GDM1 (cell line): ENCODE data around the gene DIS3L2.
A peak's percentile ranks its signal among the peaks of the same experiment; 100 is the strongest.

Experiments used
- DNase-seq: peaks from one replicate; lab custom pipeline; 2025; lab: John Stamatoyannopoulos, UW

The DIS3L2 gene

DNA sequence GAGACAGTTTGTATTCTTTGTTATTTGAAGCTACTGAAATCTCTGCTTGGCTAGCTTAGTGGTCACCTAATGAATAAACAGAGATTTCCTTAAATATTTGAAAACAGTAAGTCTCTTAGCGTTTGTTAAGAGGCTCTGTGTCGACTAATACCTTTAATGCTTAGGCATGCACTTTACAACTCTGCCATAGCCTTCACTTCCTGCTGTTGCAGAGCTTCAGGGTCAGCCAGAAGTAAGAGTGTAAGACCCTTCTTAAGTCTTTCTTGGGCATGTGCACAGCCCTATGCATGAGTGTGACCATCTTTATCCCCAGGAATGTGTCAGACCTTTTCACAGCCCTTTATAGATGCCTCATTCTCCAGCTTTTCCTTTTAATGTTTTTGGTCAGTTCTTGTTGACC lies 221.8 kb downstream of the DIS3L2 start:
- no peak for DNase-seq

DNA sequence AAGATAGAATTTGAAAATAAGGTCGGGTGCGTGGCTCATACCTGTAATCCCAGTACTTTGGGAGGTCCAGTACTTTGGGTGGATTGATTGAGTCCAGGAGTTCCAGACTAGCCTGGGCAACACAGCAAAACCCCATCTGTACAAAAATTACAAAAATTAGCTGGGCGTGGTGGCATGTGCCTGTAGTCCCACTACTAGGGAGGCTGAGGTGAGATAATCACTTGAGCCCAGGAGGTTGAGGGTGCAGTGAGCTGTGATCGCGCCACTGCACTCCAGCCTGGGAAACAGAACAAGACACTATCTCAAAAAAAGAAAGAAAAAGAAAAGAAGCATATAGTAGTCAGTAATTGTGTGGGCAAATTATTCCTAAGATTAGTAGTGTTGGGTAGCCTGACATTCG lies 222.8 kb downstream of the DIS3L2 start:
- DNase-seq, result no peak

DNA sequence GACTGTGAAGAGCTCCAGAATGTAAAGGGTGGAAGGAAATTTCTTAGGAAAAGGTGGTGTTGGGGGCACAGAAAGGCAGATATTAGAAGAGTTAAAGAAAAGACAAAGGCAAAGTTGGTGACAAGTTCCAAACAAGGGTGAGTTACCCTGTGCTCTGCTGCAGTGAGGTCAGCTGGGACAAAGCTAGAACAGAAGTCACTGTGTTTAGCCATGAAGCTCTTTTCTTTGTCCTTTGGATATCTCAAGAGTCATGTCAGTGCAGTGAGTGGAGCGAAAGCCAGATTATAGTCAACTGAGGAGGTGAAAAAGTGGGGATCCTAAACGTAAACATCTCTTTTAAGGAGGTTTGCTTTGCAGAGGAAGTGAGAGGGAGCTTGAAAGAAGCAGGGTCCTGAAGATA lies 229.3 kb downstream of the DIS3L2 start:
- no peak for DNase-seq

DNA sequence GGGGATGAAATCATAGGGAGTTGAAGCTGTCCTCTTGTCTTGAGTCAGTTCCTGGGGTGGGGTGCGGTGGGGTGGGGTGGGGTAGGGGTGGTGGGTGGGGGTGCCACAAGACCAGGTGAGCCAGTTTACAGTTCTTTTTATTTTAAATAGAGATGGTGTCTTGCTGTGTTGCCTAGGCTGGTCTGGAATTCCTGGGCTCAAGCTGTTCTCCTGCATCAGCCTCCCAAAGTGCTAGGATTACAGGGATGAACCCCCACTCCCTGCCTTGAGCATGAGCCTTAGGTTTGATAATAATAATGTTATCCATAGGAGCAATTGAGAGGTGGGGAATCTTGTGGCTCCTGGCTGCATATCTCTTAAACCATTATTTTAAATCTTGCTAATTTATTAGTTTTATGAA lies 234.0 kb downstream of the DIS3L2 start:
- no peak for DNase-seq

DNA sequence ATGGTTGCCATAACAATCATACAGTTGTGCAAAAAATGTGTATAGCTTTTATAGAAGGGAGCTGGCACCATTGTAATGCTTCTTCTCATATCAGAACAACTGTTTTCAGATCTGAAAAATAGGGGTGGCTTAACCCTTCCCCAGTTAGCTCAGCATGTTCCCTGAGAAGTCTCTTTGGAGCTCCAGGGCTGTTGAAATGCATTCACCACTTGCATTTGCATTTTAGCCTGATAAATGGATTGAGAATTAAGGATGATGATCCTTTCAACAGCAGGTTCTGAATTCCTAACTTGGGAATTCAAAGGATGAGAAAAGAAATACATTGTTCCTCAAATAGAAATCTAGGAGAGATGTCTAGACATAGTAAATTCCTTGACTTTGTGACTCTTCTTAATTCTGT lies 235.3 kb downstream of the DIS3L2 start:
- DNase-seq, result no peak

DNA sequence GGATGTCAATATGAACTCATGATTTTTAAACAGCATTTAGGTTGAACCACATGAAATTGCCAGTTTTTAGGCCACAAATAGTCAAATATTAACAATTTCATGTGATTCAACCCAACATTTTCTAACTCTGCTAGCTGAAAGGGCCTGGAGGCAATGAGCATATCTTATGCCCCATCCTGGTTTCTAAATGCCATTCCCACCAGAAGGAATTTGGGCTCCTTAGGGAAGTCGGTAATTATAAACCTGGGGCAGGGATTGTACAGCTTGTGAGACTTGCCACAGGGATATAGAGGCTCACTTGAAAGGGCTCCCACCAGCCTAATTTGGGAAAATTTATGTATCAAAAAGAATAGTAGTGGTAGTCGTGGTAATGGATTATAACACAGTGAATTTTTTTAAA lies 238.7 kb downstream of the DIS3L2 start:
- no peak for DNase-seq

DNA sequence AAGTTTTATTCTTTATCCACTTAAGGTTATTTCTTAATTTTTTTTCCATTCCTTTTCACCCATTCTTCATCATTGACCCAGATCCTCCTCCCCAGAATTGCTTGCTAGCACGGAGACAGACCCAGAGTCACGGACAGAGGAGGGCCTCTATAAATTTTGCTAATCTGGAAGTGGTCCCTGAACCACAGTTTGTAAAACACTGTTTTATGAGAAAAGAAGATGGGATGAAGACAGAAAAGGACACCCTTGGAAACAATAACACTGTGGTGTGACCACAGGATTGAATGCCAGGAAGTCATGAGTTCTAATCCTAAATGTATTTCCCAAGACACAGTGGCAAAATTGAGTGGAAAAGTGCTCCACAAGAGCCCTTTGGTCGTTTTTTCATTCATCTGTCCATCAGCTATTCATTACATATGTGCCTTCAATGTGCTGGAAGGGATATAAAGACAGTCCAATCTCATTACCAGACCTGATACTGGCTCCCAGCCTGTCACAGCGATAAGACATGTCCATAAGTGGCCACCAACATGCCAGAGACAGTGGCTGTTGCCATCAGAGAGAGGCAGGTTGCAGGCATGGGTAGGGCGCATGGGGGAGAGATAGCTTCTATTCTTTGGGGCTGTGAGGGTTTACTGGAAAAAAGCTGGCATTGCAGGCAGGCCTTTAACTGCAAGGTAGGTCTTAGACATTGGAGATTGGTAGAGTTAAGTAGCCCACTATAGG lies 241.8 kb downstream of the DIS3L2 start:
- no peak for DNase-seq

DNA sequence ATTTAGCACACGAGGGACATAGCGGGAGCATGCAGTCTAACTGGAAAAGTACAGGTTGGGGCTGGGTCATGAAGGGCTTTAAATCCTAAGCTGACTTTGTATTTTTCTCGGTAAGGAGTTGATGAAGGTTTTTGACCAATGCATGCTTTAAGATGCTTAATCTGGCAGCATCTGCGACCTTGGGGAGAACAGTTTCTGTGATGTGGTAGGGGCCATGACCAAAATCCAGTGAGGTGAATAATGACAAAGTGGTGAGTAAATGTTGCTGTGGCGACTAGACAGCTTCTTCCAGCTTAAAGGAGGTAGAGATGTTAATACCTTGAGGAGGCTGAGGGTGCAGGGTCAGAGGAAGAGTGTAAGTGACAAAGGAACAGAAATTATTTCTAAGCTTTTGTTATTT lies 242.4 kb downstream of the DIS3L2 start:
- no peak for DNase-seq

DNA sequence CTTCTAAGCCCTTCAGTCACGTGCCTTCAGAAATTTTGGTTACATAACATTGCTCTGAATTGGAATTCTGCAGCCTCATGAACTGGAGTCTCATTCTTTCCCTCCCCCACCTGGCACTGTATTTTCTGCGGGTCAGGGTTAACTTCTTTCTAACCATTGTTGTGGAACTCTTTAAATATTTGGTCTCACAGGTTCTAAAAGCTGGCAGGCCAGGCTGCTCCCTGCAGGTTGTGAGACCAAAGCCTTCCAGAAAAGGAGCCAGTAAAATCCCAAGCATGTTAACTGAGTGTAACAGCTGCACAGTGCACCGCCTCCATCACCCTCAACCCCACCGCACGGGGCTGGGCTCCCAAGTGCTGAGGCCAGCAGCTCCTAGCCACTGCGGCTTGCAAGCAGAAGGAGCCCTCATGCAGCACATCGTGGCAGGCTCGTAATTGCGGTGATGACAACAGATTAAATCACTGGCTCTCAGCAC lies 243.0 kb downstream of the DIS3L2 start:
- DNase-seq, result no peak

DNA sequence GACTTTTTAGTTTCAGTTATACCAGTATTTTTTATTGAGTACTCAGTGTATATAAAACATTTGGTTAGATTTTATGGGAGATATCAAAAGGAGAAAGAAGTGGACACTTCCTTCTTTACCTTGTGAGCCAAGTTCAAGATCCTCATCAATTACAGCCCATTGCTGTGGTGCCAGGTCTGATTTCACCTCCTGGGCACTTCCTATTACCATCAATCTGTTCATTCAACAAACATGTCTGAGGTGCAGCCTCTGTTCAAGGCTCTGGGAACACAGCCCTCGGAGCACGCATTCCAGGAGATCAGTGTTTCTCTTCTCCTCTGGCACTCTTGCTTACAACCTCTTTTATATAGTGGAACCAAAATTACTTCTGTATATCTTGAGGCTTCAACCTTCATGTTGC lies 245.7 kb downstream of the DIS3L2 start:
- no peak for DNase-seq

DNA sequence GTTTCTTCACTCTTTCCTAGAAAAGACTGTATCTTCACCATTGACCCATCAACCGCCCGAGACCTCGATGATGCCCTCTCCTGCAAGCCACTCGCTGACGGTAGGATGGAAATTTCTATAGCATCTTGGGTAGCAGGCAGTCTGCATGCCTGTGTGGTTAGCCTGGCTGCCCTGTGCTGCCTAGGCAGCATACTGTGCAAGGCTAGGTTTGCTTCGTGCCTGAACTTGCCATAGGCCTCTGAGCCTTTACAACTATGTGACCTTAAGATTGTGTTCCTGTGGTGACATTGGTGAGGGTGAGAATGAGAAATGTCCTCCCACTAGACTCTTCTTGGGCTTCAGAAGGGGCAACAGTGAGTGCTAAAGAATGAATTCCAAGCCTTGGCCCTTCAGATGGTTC lies 248.8 kb downstream of the DIS3L2 start:
- DNase-seq, result no peak

DNA sequence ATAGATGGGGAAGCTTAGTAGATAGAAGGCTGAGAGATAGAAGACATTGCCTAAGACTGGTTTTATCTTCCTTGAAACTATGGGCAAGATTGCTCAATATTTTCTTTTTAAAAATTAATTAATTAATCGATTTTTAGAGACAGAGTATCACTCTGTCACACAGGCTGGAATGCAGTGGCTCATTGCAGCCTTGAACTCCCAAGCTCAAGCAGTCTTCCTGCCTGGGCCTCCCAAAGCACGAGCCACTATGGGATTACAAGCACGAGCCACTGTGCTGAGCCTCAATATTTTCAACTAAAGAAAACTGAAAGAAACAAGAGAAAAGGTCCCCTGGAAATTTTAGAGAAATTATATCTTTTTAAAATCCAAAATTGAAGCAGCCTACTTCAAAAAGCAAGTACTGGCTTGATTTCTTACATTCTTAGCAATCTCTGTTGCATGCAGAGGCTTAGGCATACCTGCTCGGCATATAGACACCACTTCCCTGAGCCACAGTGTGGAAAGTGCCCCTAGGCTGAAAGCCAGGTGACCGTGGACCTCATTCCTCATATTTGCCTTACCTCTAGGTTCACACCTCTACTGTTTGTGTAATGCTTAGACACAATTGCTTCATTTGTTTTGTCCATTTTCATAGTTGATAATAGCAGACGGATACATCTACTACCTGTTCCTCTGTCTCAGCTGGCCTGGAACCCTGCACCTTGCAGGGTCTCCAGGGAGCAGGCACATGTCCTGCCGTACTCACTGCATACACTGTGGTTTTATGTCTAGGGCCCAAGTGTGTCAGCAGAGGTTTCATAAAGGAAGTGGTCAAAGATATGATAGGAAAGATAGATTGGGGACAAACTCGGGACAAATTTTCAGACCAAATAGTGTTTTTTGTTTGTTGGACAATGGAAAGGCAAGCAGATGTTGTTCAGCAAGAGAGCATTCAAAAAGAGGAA lies 250.5 kb downstream of the DIS3L2 start:
- DNase-seq, result no peak

DNA sequence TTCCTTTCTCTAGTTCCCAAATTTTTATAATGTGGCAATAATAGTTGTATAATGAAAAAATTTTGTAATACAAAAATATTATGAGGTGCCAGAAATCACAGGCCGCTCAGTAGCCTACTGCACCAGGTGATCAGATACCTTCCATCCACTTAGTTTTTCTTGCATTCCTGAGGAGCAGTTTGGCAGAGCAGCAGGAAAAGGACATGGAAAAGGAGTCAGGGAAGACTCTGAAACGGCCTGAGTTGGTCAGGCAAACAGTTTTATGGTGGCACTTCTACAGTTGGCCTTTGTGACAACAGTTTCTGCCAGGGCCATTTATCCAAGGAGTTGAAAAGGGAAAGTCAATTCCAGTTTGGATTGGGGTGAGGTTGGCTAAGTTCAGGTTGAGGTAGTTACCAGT lies 251.7 kb downstream of the DIS3L2 start:
- no peak for DNase-seq

DNA sequence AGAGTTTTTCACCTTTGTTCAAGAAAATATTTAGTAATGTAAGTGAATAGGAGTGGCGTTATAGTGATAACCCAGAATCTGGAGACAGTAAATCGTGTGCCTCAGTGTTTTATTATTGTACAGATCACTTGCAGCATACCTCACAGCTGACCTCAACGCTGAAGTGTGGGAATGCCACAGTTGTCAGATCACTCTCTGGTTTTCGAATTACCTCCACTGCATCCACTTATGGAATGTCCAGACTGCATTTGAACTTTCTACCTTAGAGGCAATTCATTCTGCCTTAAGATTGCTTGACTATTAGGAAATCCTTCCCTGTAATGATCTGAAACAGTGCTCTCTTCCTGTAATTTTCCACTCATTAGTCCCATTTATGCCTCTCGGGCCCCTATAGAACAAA lies 252.5 kb downstream of the DIS3L2 start:
- DNase-seq, result no peak

DNA sequence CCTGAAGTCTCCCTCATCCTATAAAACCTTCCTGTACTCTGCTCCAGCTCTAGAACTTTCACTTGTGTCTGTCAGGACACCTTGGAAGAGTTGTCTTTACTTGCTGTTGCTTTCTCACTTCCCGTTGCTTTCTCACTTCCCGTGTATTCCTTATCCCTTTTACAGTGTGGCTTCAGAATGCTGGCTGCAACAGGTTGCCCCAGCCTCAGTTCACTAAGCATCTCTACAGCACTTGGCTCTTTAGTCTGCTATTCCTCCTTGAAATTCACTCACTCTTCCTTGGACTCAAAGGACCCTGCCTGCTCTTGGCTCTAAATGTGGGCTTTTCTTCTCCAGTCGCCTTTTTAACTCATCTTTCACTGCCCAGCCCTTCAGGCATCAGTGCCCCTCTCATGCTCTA lies 254.5 kb downstream of the DIS3L2 start:
- DNase-seq, result no peak

DNA sequence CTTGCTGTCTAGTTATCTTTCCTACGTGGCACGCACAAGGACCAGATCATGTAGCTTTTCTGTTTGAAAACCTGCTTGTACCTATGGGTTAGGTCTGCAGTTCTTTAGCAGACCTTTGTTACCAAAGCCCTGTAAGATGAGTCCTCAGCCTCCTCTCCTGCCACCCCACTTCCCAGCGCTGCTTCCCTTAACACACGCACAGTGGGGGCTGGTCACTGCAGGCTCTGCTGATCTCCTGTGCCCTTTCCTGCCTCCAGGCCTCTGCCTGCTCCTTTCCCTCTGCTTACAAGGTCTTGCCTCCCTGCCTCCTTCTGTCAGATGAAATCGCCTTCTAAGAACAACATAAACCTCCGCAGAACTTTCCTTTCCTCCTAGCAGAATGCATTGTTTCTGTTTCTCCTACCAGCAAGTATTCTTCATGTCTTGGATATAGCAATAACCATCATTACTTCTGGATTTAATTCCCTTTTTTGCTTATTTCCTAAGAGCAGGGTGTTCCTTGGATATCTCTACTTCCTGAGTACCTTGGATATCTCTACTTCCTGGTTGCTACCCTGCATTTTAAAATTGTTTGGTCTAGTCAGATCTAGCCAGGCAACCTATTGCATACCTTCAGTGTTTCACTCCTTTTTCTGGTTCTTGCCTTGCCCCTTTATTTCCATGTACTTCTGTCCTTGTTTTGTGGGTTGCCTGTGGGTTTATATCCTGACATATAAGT lies 257.4 kb downstream of the DIS3L2 start:
- DNase-seq, result no peak

DNA sequence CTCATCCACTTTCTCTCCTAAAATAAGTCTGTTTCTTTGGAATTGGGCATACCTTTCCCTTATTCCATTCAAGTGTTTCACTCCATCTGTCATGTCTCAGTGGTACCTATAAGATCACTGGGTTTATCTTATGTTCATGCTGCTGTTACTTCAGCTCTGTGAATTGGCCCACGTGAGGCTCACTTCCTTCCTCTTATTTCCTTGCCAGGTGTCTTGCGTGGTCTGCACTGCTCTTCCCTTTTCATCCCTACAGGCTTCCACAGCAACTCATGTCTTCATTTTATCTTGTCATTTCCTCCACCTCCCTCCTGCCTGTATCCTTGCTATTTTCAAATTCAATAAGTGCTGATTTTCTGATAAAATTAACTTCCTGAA lies 258.0 kb downstream of the DIS3L2 start:
- peak; percentile 27 for DNase-seq

DNA sequence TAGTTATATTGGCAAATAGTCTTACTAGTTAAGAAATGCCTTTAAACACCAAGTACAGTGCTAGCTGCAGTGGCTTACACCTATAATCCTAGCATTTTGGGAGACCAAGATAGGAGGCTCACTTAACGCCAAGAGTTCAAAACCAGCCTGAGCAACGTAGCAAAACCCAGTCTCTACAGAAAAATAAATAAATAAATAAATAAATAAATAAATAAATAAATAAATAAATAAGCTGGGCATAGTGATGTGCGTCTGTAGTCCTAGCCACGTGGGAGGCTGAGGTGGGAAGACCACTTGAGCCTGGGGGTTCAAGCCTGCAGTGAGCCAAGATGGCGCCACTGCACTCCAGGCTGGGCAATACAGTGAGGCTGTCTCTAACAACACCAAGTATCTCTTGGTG lies 258.4 kb downstream of the DIS3L2 start:
- no peak for DNase-seq

DNA sequence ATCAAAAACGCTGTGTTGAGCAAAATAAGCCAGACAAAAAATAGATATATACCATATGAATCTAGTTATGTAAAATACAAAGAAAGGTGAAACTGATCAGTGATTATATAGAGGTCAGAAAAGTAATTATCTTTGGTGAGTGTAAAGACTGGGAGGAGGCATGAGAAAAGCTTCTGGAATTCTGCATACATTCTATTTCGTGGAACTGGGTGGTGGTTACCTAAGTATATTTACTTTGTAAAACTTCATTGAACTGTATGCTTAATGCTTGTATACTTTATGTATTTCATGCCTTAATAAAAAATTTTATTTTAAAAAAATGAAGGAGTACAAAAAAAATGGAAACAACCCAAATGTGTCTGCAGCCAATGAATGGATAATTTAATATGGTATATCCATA lies 263.9 kb downstream of the DIS3L2 start:
- DNase-seq, result no peak

DNA sequence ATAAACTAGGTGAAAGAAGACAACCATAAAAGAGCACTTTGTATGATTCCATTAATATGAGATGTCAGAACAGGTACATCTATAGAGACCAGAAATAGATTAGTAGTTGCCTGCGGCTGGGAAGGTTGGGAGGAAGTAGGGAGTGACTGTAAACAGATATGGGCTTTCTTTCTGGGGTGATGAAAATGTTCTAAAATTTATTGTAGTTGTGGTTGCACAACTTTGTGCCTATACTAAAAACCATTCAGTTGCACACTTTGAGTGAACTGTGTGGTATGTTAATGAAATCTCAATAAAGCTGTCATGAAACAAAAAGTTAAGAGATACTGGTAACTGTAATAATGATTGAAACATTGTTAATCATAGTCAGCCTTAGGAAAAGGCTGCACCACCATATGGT lies 264.4 kb downstream of the DIS3L2 start:
- no peak for DNase-seq

DNA sequence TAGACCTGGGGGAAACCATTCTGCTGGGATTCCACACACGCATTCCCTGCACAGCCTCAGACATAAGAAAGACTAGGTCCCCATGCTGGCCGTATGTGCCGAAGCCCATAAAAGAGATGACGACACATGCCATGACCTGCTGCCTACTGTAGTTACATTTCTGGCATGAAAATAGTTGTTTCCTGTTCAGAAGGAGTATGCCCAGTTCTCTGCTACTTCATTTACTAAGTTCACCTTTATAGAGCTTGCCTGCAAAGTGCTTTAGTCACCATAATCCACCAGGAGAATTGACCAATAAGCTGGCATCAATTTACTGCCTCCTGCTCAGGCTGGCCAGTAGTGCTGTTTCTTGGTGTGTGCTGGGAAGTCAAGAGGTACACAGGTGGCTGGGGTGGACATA lies 266.8 kb downstream of the DIS3L2 start:
- no peak for DNase-seq

DNA sequence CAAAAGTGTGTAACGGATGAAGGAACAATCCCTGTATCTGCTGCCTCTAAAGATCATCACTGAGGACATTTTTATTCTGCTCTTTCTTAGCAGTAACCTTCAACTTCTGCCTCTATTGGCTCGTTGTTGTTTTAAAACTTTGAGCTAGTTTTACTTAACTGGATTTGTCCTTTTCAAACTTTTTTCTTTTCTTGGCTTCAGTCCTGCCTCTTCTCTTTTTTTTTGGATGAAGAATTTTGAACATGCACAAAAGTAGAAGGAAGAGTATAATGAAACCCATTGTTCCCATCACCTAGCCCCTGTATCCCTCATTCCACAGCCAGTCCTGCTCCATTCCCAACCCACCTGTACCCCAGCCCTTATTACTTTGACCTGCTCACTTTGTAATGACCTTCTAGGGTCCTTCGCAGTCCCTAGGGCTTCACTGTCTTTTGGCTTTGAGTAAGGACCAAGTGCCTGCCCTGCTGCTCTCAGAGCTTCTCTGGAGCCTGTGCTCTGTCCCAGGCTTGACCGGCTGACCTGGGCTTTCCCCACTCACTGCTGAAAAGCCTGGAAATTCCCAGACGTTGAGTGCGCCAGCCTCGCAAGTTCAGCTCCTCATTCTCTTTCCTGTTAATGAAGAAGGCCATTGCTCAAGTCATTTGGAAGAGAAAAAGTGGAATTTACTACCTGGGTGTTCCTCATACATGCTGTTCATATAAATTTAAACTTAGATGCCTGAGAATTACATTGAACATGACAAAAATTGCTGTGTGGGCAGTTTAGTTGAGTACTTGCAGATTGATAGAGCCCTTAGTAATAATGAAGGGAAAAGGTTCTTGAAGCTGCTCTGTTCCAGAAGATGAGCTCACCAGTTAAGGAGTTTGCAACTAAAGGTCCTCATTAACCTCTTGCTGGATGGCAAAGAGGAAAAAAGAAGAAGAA lies 267.7 kb downstream of the DIS3L2 start:
- DNase-seq, result no peak
